Esophagus muscularis mucosa (tissue), 4 donors: Measurements from ENCODE around the gene MME. TPM values are rescaled to one million over a fixed set of nuclear protein-coding genes. Genes with fewer than 3 reads are reported as not detected.

ENCODE experiments used
- DNase-seq: peaks from one replicate; pipeline ENCODE4 v3.0.0-alpha.2; 2017; ENCODE audit errors: extremely low spot score
- H3K27ac ChIP-seq, 4 donors: fragments of 200-600 bp; sonication (generic); replicated peaks in 1 of 4; 1 replicate in 3 of 4; 2 replicates in 1 of 4; pipeline ENCODE4 v1.5.1; 2016 to 2019; ENCODE audit warnings: mild to moderate bottlenecking in 1 of 4
- H3K27me3 ChIP-seq, 4 donors: fragments of 200-600 bp; sonication (generic); one replicate each; pipeline versions ENCODE4 v1.5.1 to v1.6.0; 2016 to 2019
- H3K36me3 ChIP-seq, 4 donors: fragments of 200-600 bp; sonication (generic); one replicate each; pipeline ENCODE4 v1.5.1; 2016 to 2019
- H3K4me1 ChIP-seq, 4 donors: fragments of 200-600 bp; sonication (generic); one replicate each; pipeline ENCODE4 v1.5.1; 2016 to 2019
- H3K4me3 ChIP-seq, 4 donors: fragments of 200-600 bp; sonication (generic); 1 replicate in 2 of 4; 2 replicates in 2 of 4; pipeline ENCODE4 v1.5.1; 2016 to 2019; ENCODE audit warnings: mild to moderate bottlenecking in 4 of 4, moderate library complexity in 1 of 4
- H3K9me3 ChIP-seq, 4 donors: fragments of 200-600 bp; sonication (generic); 1 replicate in 3 of 4; 2 replicates in 1 of 4; pipeline ENCODE4 v1.5.1; 2016 to 2019
- CTCF ChIP-seq, 3 experiments: fragments of 200-600 bp in 2 of 3; fragments of 450-650 bp in 1 of 3; sonication (generic) in 2 of 3; IDR thresholded peaks; one replicate each; pipeline ENCODE4 v1.5.1; 2017 to 2019; ENCODE audit warnings: antibody characterized with exemption in 3 of 3, mild to moderate bottlenecking in 2 of 3, moderate library complexity in 1 of 3
- EP300 ChIP-seq: sonication (generic); formaldehyde crosslinking; IDR thresholded peaks from one replicate; pipeline ENCODE4 v1.6.1; 2017; ENCODE audit warnings: antibody characterized with exemption
- POLR2A ChIP-seq: fragments of 450-650 bp; IDR thresholded peaks from one replicate; pipeline ENCODE4 v1.6.1; 2017; ENCODE audit warnings: antibody characterized with exemption, moderate library complexity, mild to moderate bottlenecking, low read depth
- POLR2AphosphoS5 ChIP-seq, 2 donors: sonication (generic); formaldehyde crosslinking; IDR thresholded peaks; one replicate each; pipeline ENCODE4 v1.6.1; 2017; ENCODE audit warnings: antibody characterized with exemption in 2 of 2
- WGBS: methylation state at CpG from one replicate; pipeline ENCODE4 v1.1.5; 2018; 5-methylcytosine and 5-hydroxymethylcytosine counted together
- intact Hi-C: fragments of 100-400 bp; cut with DNase I; formaldehyde crosslinking; loops from one replicate; pipeline ENCODE4 v1.15.1; 2023
- total RNA-seq, 4 donors: library from RNA; depleted of rRNA; stranded (reverse); fragments of >200 nt; gene quantifications; one replicate each; pipeline versions ENCODE4 v1.1.0 to v1.2.1, GENCODE V29; 2016

Gene MME
- total RNA-seq, 4 donors from 2014 or later: 1.7 to 6.5 (median 4.5) TPM

DNA sequence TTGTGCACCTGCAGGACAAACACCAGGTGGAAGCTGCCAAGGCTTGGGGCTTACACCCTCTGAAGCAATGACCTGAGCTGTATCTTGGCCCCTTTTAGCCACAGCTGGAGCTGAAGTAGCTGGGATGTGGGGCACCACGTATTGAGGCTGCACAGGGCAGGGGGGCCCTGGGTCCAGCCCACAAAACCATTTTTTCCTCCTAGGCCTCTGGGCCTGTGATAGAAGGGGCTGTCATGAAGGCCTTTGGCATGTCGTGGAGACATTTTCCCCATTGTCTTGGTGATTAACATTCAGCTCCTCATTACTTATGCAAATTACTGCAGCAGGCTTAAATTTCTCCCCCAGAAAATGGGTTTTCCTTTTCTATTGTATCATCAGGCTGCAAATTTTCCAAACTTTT, 27.6 kb upstream of the MME start:
- intact Hi-C loops: no loop called here
- WGBS: 69% methylated on average over 2 of the region's 2 CpGs

GRCh38 chr3:155053756-155054155, 26.4 kb upstream of the MME start:
- no peak for TF ChIP-seq POLR2A
- TF ChIP-seq POLR2AphosphoS5 (IDR thresholded peaks at IDR 0.05): no peak
- no peak for TF ChIP-seq CTCF (IDR thresholded peaks at IDR 0.05)
- TF ChIP-seq EP300: no peak
- Histone ChIP-seq H3K4me1 (no peaks in the 10 kb centered on the region), H3K27ac (no peak overlapping the region), H3K9me3 (peaks cover 0 to 9% (median 2%) of the 10 kb centered on the region in 4 donors), H3K4me3 (no peak overlapping the region), H3K36me3 (no peaks in the 10 kb centered on the region), H3K27me3 (no peaks in the 10 kb centered on the region)
- intact Hi-C loops: no loop called here
- no peak for DNase-seq
- 59% methylated on average over 1 of the region's 1 CpG for WGBS

More for the DNA sequence above, 27.6 kb upstream of the MME start:
- DNase-seq: no peak
- no peaks in the 10 kb centered on the region for H3K27me3 ChIP-seq
- no peak overlapping the region for H3K4me3 ChIP-seq
- H3K36me3 ChIP-seq: no peaks in the 10 kb centered on the region
- no peak overlapping the region for H3K27ac ChIP-seq
- H3K9me3 ChIP-seq: peaks cover 0 to 9% (median 2%) of the 10 kb centered on the region in 4 donors
- TF ChIP-seq POLR2A (no peak), EP300 (no peak)
- H3K4me1 ChIP-seq: no peaks in the 10 kb centered on the region

GRCh38 chr3:155064920-155065319, 15.2 kb upstream of the MME start:
- no peak overlapping the region for H3K27ac ChIP-seq
- intact Hi-C loops: no loop called here
- 82% methylated on average over 1 of the region's 1 CpG for WGBS
- H3K9me3 ChIP-seq: no peaks in the 10 kb centered on the region
- no peak for TF ChIP-seq CTCF (IDR thresholded peaks at IDR 0.05)
- TF ChIP-seq POLR2AphosphoS5 (IDR thresholded peaks at IDR 0.05): no peak
- TF ChIP-seq EP300: no peak
- no peak for TF ChIP-seq POLR2A
- no peaks in the 10 kb centered on the region for H3K36me3 ChIP-seq
- H3K4me3 ChIP-seq: no peak overlapping the region
- H3K27me3 ChIP-seq: no peaks in the 10 kb centered on the region
- H3K4me1 ChIP-seq: no peaks in the 10 kb centered on the region
- no peak for DNase-seq

DNA sequence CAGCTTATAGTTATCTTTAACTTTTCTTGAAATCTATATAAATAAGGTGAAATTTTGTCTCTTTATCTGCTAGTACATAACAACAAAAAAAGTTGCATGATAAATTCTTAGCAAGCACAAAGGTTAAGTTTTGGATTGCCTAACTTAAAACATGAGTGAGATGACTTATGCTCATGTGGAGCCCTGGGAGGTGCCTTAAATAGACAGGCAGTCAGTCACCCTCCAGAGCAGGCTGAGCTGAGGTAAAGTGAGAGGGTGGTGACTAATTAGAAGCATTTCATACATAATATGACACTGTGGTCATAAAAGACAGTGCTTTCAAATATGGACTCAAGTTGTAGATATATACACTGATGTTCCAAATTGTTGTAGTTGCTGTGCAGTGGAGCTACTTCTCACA, 14.6 kb upstream of the MME start:
- H3K36me3 ChIP-seq: no peaks in the 10 kb centered on the region
- DNase-seq: no peak
- H3K9me3 ChIP-seq: no peaks in the 10 kb centered on the region
- intact Hi-C loops: no loop called here
- H3K27me3 ChIP-seq: no peaks in the 10 kb centered on the region
- no peak for TF ChIP-seq EP300
- no peak overlapping the region for H3K27ac ChIP-seq
- no peak overlapping the region for H3K4me3 ChIP-seq
- no peaks in the 10 kb centered on the region for H3K4me1 ChIP-seq

DNA sequence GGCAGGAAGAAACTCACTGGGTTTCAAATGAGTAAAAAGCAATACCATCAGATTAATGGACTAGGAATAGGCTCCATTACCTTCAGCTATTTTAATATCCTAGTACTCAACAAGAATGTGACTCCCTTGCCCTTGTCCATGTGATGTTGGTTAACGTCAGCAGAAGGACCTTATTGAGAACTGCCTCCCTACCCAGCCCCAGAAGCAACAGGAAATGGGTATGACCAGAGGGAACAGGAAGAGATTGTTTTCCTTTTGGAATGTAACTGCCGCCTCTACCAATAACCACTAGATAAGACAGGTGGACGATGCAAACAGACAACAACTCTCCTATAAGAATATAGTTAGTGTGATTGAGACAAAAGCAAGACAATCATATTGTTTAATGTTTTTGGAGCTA, 10.4 kb upstream of the MME start:
- Histone ChIP-seq H3K4me3 (no peak overlapping the region), H3K27me3 (no peaks in the 10 kb centered on the region), H3K4me1 (no peaks in the 10 kb centered on the region), H3K9me3 (no peaks in the 10 kb centered on the region), H3K36me3 (no peaks in the 10 kb centered on the region), H3K27ac (no peak overlapping the region)
- no peak for DNase-seq
- no peak for TF ChIP-seq CTCF (IDR thresholded peaks at IDR 0.05)
- TF ChIP-seq POLR2AphosphoS5 (IDR thresholded peaks at IDR 0.05): no peak
- no peak for TF ChIP-seq POLR2A
- TF ChIP-seq EP300: no peak
- WGBS: 71% methylated on average over 3 of the region's 3 CpGs
- intact Hi-C loops: no loop called here

DNA sequence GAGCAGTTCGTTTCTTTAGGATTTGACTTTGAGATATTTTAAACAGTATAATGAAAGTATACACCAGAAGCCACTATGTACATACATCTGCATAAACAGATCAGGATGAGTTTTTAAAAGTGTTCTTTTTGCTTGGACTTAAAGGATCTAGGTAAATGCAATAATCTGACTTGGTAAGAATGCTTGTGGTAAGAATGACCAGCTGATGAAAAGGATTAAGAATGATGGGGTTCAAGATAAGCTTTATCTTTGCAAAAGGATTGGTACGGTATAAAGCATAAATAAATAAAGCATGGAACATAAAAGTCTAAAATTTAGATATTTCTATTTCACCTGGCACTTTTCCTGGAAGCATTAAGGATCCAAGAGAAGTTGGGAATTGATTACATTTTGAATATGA, 9.8 kb upstream of the MME start:
- TF ChIP-seq CTCF (IDR thresholded peaks at IDR 0.05) (no peak), EP300 (no peak), POLR2A (no peak), POLR2AphosphoS5 (IDR thresholded peaks at IDR 0.05) (no peak)
- DNase-seq: no peak
- intact Hi-C loops: no loop called here

More for the DNA sequence above, 9.8 kb upstream of the MME start:
- Histone ChIP-seq H3K27ac (no peak overlapping the region), H3K4me1 (no peaks in the 10 kb centered on the region), H3K9me3 (no peaks in the 10 kb centered on the region), H3K27me3 (no peaks in the 10 kb centered on the region), H3K4me3 (no peak overlapping the region), H3K36me3 (no peaks in the 10 kb centered on the region)
- 63% methylated on average over 2 of the region's 2 CpGs for WGBS
